Activated T-cell treated with anti-CD3 and anti-CD28 coated beads, Interleukin-2, amount 50 U/mL, for 4 hours (primary cell): ENCODE data around the gene SYT6. TPM values are rescaled to one million over a fixed set of nuclear protein-coding genes. Genes with fewer than 3 reads are reported as not detected.

Experiments used
- ATAC-seq, 2 donors: fragments of 200-7000 bp; cut with Tn5 transposase; one replicate each; pipeline ENCODE4 v1.10.0; 2021
- DNase-seq: peaks from one replicate; pipeline ENCODE4 v3.0.0-alpha.2; 2020
- H3K27me3 Mint-ChIP-seq: one replicate; pipeline ENCODE4 v1.8.0; 2021; ENCODE audit warnings: low read depth, mixed read lengths
- H3K36me3 Mint-ChIP-seq: one replicate; pipeline ENCODE4 v1.8.0; 2022; ENCODE audit warnings: mixed read lengths; ENCODE audit not compliant: insufficient read depth
- H3K4me1 Mint-ChIP-seq: one replicate; pipeline ENCODE4 v1.8.0; 2021; ENCODE audit warnings: low read depth, mixed read lengths
- H3K4me3 Mint-ChIP-seq: one replicate; pipeline ENCODE4 v1.8.0; 2021; ENCODE audit warnings: mild to moderate bottlenecking, moderate library complexity, mixed read lengths
- H3K9me3 Mint-ChIP-seq: one replicate; pipeline ENCODE4 v1.8.0; 2021; ENCODE audit warnings: mixed read lengths
- total RNA-seq, 3 donors: library from RNA; stranded (reverse); gene quantifications; one replicate each; pipeline ENCODE4 v1.2.1, GENCODE V29; 2021

Gene SYT6
- total RNA-seq: not detected

DNA sequence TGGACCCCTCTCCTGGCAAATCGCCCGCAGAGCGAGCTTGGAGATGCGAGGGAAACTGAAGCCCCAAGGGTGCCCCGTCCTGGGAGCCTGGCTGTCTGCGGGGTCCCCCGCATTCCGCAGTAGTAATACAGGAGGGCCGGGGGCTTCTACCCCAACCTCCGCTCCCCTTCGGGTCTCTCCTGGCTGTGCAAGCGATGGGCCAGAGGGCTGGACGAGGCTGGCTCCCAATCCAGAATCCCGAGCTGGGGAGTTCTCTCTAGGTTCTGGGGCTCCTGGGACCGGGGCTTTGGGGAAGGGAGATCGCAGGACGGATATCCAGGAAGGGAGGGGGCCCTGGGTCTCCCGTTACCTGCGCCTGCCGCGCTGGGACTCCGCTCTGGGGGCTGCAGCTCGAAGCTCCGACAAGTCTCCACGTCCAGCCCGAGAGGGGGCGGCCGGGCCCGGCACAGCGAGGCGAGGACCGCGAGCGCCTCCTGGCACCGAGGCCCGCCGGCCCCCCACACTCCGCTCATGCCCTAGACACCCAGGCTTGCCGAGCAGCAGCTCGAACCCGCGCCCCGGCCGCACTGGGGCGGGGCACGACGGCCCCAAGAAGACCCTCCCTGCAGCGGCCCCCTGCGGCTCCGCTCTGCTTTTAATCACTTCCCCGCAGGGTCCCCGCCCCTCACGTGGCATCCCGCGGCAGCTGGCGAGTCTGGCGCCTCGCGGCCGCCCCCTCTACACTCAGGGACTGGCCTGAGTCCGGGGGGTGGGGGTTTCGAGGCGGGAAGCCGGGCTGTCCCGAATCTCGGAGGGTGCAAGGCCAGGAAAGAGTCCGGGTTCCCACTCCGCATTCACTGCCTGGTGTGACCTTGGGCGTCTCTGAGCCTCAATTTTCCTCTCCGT lies at the start of gene SYT6:
TSS of gene SYT6 (minus strand) at position 609 of the 885 bp plus-strand sequence. CDS start at position 512, 97 bp downstream.
- Mint-ChIP-seq H3K27me3 (peaks cover 75% of the 10 kb centered on the region), H3K4me1 (peaks cover 18% of the 10 kb centered on the region), H3K4me3 (peak within 1 kb of the TSS; percentile 26), H3K36me3 (no peaks in the 10 kb centered on the region), H3K9me3 (no peaks in the 10 kb centered on the region)
- DNase-seq: no peak
- peak; percentile 24 to 49 for ATAC-seq

DNA sequence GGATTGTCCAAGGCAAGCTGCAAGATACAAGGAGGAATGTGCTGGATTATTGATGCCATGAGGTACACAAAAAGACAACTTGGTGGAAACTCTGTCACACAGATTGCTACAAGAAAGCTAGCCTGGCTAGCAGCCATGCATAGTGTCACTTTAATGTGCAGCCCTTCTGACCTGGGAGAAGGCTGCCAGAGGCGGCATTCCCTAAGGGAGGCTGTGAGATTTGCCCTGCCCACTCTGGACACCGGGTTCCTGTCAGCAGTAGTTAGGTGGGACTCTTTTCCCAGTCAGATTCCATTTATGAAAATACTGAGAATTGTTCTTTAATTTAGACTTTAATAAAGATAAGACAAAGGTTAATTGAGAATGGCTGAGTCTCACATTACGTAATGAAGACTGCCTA lies 47.8 kb upstream of the SYT6 start:
- Mint-ChIP-seq H3K27me3 (peaks cover 32% of the 10 kb centered on the region), H3K4me1 (no peaks in the 10 kb centered on the region)

DNA sequence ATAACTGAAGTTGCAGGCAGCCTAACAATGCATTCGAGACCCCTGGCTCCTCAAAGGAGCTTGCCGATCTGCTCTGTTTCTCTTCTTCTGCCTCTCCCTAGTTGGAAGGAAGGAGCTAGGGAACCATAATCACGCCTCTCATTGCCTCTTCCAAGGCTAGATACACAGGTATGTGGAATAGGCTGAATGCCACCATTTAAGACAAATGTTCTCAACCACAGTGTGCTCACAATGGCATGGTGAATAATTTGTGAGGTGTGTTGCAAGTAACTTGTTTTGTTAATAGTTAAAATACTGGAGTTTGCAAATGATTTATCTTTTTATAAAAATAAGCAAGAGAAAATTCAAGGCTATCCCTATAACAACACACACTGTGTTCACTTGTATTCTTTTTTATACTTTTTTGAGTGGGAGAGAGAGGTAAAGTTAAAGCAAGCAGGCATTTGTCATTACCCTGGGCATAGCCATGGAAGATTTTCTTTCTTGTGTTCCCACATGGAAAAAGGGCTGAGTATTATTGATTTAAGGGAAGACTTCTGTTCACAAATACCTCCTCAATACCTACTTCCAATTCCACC lies 45.4 kb upstream of the SYT6 start:
- H3K4me3 Mint-ChIP-seq: no peak overlapping the region
- peaks cover 3% of the 10 kb centered on the region for H3K4me1 Mint-ChIP-seq
- DNase-seq (no peak), ATAC-seq (no peak)
- H3K36me3 Mint-ChIP-seq: no peaks in the 10 kb centered on the region
- peaks cover 46% of the 10 kb centered on the region for H3K27me3 Mint-ChIP-seq
- no peaks in the 10 kb centered on the region for H3K9me3 Mint-ChIP-seq

More for the DNA sequence above, 47.8 kb upstream of the SYT6 start:
- Mint-ChIP-seq H3K36me3 (no peaks in the 10 kb centered on the region), H3K4me3 (no peak overlapping the region), H3K9me3 (no peaks in the 10 kb centered on the region)
- ATAC-seq (no peak), DNase-seq (no peak)

- no peak overlapping the region for H3K4me3 Mint-ChIP-seq
- peaks cover 3% of the 10 kb centered on the region for H3K4me1 Mint-ChIP-seq
- H3K27me3 Mint-ChIP-seq: peaks cover 45% of the 10 kb centered on the region
- no peaks in the 10 kb centered on the region for H3K36me3 Mint-ChIP-seq
- DNase-seq (no peak), ATAC-seq (no peak)
- no peaks in the 10 kb centered on the region for H3K9me3 Mint-ChIP-seq
Observed at GRCh38 chr1:114196992-114197907, 43.6 kb upstream of the SYT6 start.

GRCh38 chr1:114195819-114196218 lies 42.1 kb upstream of the SYT6 start:
- DNase-seq: no peak
- H3K4me3 Mint-ChIP-seq: no peak overlapping the region
- no peaks in the 10 kb centered on the region for H3K9me3 Mint-ChIP-seq
- peaks cover 3% of the 10 kb centered on the region for H3K4me1 Mint-ChIP-seq
- no peak for ATAC-seq
- H3K27me3 Mint-ChIP-seq: peaks cover 42% of the 10 kb centered on the region
- H3K36me3 Mint-ChIP-seq: no peaks in the 10 kb centered on the region

- H3K36me3 Mint-ChIP-seq: no peaks in the 10 kb centered on the region
Observed at GRCh38 chr1:114192328-114192727, 38.7 kb upstream of the SYT6 start.

GRCh38 chr1:114189398-114189797 lies 35.7 kb upstream of the SYT6 start:
- no peak for ATAC-seq
- Mint-ChIP-seq H3K27me3 (peaks cover 14% of the 10 kb centered on the region), H3K36me3 (no peaks in the 10 kb centered on the region), H3K4me3 (no peak overlapping the region), H3K9me3 (no peaks in the 10 kb centered on the region), H3K4me1 (no peaks in the 10 kb centered on the region)
- no peak for DNase-seq

More at GRCh38 chr1:114192328-114192727, 38.7 kb upstream of the SYT6 start:
- DNase-seq (no peak), ATAC-seq (no peak)
- peaks cover 3% of the 10 kb centered on the region for H3K4me1 Mint-ChIP-seq
- peaks cover 35% of the 10 kb centered on the region for H3K27me3 Mint-ChIP-seq
- no peaks in the 10 kb centered on the region for H3K9me3 Mint-ChIP-seq
- no peak overlapping the region for H3K4me3 Mint-ChIP-seq

DNA sequence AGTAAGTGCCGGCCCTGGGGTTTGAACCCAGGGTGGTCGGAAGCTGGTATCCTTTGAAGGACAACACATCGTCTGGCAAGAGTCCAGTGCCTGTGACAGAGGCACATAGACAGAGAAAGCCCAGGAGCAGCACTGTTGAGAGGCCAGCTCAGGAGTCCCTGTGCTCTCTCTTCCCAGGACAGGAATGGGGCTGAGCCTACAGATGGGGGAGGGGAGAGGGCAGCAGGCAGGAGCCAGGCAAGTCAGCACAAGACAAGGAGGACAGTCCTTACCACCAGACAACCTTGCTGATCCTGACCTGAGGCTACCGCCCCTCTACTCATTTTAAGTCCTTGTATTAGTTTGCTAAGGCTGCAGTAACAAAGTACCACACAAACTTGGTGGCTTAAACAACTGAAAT lies 27.7 kb upstream of the SYT6 start:
- no peak for ATAC-seq
- no peaks in the 10 kb centered on the region for H3K36me3 Mint-ChIP-seq
- no peaks in the 10 kb centered on the region for H3K27me3 Mint-ChIP-seq
- H3K9me3 Mint-ChIP-seq: no peaks in the 10 kb centered on the region
- no peak overlapping the region for H3K4me3 Mint-ChIP-seq
- no peaks in the 10 kb centered on the region for H3K4me1 Mint-ChIP-seq
- DNase-seq: no peak

- ATAC-seq (no peak), DNase-seq (no peak)
- H3K36me3 Mint-ChIP-seq: no peaks in the 10 kb centered on the region
- H3K9me3 Mint-ChIP-seq: no peaks in the 10 kb centered on the region
- no peak overlapping the region for H3K4me3 Mint-ChIP-seq
- H3K27me3 Mint-ChIP-seq: no peaks in the 10 kb centered on the region
- no peaks in the 10 kb centered on the region for H3K4me1 Mint-ChIP-seq
Observed at GRCh38 chr1:114180742-114181141, 27.1 kb upstream of the SYT6 start.

DNA sequence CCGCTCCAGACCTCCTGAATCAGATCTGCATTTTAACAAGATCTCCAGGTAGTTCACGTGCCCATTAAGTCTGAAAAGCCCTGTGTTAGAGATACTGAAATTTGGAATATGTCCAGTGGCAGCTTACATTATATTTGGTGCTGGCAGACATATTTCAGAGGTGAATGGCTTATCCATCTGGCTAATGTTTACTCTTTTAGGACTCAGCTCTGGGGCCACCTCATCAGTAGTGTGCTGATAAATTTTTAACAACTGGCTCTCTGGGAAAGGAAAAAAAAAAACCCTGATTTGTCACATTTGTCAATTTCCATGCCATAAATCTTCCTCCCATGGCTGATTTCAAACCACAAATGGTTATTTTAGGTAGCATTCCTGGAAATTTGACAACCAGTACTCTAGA lies 25.3 kb upstream of the SYT6 start:
- Mint-ChIP-seq H3K4me1 (no peaks in the 10 kb centered on the region), H3K27me3 (no peaks in the 10 kb centered on the region), H3K36me3 (no peaks in the 10 kb centered on the region), H3K9me3 (no peaks in the 10 kb centered on the region), H3K4me3 (no peak overlapping the region)
- DNase-seq (no peak), ATAC-seq (no peak)

GRCh38 chr1:114177282-114177681 lies 23.6 kb upstream of the SYT6 start:
- H3K27me3 Mint-ChIP-seq: no peaks in the 10 kb centered on the region
- no peaks in the 10 kb centered on the region for H3K9me3 Mint-ChIP-seq
- no peak for ATAC-seq
- no peak overlapping the region for H3K4me3 Mint-ChIP-seq
- no peak for DNase-seq
- H3K4me1 Mint-ChIP-seq: no peaks in the 10 kb centered on the region
- H3K36me3 Mint-ChIP-seq: no peaks in the 10 kb centered on the region

DNA sequence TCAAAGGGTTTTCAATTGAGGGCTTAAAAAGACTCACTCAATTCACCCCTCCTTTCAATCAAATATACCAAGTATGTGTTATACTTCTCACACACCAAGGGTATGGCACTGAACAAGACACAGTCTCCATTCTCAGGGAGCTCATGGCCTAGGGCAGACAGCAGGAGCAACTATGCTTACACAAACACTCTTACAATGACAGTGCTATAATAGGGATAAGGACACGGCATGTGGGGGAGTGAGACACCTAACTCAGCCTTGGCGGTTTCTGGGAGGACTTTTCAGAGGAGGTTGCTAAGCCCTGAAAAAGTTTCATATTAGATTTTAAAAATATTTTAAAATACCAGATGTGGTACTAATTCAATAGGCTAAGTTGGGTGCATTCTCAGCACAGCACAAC lies 22.7 kb upstream of the SYT6 start:
- no peak overlapping the region for H3K4me3 Mint-ChIP-seq
- no peaks in the 10 kb centered on the region for H3K9me3 Mint-ChIP-seq
- H3K27me3 Mint-ChIP-seq: no peaks in the 10 kb centered on the region
- H3K36me3 Mint-ChIP-seq: no peaks in the 10 kb centered on the region
- no peak for DNase-seq
- H3K4me1 Mint-ChIP-seq: no peaks in the 10 kb centered on the region
- ATAC-seq: no peak

DNA sequence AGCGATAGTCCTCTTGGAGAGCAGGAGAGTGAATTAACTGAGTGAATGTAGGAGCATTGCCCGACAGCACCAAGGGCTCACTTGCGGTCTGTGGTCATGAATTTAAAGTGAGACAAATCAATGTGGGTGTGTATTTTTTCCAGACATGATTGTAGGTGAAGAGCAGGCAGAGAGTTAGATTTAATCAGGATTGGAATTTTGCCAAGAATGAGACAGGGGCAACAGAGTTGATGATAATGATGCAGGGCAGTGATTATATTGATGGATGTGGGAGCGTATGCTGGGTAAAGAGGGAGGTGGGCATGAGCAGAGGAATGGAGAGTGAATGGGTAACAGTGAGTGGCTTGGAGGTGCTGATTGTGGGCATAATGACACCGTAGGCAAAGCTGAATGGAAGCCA lies 20.0 kb upstream of the SYT6 start:
- no peaks in the 10 kb centered on the region for H3K36me3 Mint-ChIP-seq
- DNase-seq (no peak), ATAC-seq (no peak)
- no peak overlapping the region for H3K4me3 Mint-ChIP-seq
- no peaks in the 10 kb centered on the region for H3K9me3 Mint-ChIP-seq
- no peaks in the 10 kb centered on the region for H3K27me3 Mint-ChIP-seq
- no peaks in the 10 kb centered on the region for H3K4me1 Mint-ChIP-seq

GRCh38 chr1:114169509-114169908 lies 15.8 kb upstream of the SYT6 start:
- ATAC-seq: no peak
- Mint-ChIP-seq H3K9me3 (no peaks in the 10 kb centered on the region), H3K4me1 (no peaks in the 10 kb centered on the region), H3K36me3 (no peaks in the 10 kb centered on the region), H3K4me3 (no peak overlapping the region), H3K27me3 (peaks cover 3% of the 10 kb centered on the region)
- no peak for DNase-seq
